Measurements from ENCODE around the gene SHQ1. TPM values are rescaled to one million over a fixed set of nuclear protein-coding genes. Genes with fewer than 3 reads are reported as not detected.

SHQ1 gene
- total RNA-seq, 1 donor from 2014 or later: 15.3 TPM

DNA sequence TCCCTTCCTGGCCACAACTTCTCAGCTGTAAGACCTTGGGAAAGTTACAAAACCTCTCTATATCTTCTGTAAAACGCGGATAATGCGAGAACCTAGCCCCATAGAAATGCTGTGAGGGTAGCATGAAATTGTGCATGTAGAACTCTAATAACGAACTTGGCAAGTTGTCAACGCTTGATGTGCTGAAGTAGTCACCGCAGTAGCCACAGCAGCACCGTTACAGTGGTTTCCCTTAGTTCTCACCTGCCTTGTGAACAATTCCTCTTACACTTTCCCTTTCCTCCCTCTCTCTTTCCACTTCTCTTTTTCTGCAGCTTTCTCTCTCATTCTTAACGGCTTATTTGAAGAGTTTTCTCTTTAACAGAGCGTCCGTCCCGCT, 447 bp upstream of the SHQ1 start:
- peak in 1 of 2 donors; percentile 41 for DNase-seq (ENCODE audit: low read depth in 2 of 2)

DNA sequence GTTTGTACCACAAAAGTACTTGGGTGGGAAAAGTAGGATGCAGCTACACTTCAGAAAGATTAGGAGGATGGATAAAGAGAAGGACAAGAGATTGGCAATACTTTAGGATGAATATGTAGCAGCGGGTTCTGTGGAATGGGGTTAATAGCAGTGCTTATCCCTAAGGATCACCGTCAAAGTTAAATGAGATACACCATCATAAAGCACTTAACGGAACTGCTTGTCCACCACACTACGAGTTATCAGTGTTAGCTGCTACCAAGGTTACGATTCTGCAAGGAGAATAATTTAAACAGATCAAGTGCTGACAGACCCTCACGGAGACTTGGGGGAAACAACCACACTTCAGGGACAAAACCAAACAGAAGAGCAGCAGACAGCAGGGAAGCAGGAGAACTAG, 963 bp downstream of the SHQ1 start:
- DNase-seq (ENCODE audit: low read depth in 2 of 2): peak in 1 of 2 donors; percentile 1

GRCh38 chr3:72846166-72846565, 2.1 kb downstream of the SHQ1 start:
- DNase-seq (ENCODE audit: low read depth in 2 of 2): no peak

GRCh38 chr3:72844436-72844993, 3.7 kb downstream of the SHQ1 start:
- peak in 1 of 2 donors; percentile 9 for DNase-seq (ENCODE audit: low read depth in 2 of 2)

GRCh38 chr3:72839057-72839456, 9.2 kb downstream of the SHQ1 start:
- no peak for DNase-seq (ENCODE audit: low read depth in 2 of 2)

DNA sequence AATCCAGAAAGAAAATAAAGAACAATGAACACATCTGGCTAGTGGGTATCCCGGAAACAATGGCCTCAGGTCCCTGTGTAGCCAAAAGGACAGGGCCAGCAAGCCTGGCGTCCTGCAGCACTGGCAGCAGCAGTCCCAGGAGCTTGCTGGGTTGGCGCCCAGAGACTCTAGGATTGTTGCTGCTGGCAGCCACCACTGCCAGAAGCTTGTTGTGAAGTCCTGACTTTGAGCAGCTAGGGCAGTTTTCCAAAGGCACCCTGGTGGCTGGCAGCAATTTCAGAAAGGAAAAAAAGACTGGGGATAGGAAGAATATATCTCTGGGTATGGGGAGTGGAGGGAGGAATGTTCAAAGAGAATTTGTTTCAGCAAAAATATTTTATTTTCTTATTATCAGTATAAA, 11.3 kb downstream of the SHQ1 start:
- DNase-seq (ENCODE audit: low read depth in 2 of 2): peak; percentile 13 to 28

DNA sequence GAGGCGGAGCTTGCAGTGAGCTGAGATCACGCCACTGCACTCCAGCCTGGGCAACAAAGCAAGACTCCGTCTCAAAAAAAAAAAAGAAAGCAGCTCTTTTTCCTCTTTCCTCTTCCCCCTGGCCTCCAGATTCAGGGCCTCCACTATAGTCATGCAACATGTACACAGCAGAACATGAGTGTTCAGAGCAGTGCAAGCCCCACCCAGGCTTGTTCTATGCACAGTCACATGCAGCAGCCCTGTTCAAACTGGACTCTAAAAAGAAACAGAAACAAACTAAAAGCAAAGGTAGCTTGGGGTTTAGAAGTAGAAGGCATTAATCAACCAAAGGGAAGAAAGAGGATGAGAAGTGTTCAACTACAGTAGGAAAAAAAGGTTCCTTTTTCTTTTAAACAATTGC, 11.8 kb downstream of the SHQ1 start:
- DNase-seq (ENCODE audit: low read depth in 2 of 2): no peak

GRCh38 chr3:72830452-72831223, 17.6 kb downstream of the SHQ1 start:
- DNase-seq (ENCODE audit: low read depth in 2 of 2): no peak

GRCh38 chr3:72829701-72830100, 18.5 kb downstream of the SHQ1 start:
- no peak for DNase-seq (ENCODE audit: low read depth in 2 of 2)

GRCh38 chr3:72821161-72821781, 27.0 kb downstream of the SHQ1 start:
- peak; percentile 93 to 98 for DNase-seq (ENCODE audit: low read depth in 2 of 2)

- DNase-seq (ENCODE audit: low read depth in 2 of 2): peak; percentile 97
Observed at GRCh38 chr3:72820415-72820814, 27.8 kb downstream of the SHQ1 start.

GRCh38 chr3:72818905-72819304, 29.3 kb downstream of the SHQ1 start:
- peak in 1 of 2 donors; percentile 13 for DNase-seq (ENCODE audit: low read depth in 2 of 2)

- DNase-seq (ENCODE audit: low read depth in 2 of 2): peak; percentile 29 to 43
Observed at GRCh38 chr3:72818092-72818773, 30.0 kb downstream of the SHQ1 start.

- no peak for DNase-seq (ENCODE audit: low read depth in 2 of 2)
Observed at GRCh38 chr3:72816862-72817355, 31.3 kb downstream of the SHQ1 start.

DNA sequence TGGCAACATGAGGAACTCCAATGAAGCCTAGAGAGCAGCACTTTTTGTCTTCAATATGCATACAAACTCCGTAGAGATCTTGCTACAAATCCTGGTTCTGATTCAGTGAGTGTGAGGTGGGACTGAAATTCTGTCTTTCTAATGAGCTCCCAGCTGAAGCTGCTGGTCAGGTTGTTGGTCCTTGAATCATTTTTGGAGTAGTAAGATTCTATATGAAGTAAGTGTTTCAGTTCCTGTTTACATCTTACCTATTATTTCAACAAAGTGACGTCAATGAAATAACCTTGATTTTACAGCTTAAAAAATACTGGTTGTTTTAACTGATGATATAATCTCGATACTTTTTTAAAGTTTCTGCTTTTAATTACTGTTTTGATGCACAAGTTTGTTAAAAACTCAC, 33.9 kb downstream of the SHQ1 start:
- DNase-seq (ENCODE audit: low read depth in 2 of 2): no peak

- DNase-seq (ENCODE audit: low read depth in 2 of 2): no peak
Observed at GRCh38 chr3:72812201-72812600, 36.0 kb downstream of the SHQ1 start.

GRCh38 chr3:72811571-72811970, 36.7 kb downstream of the SHQ1 start:
- no peak for DNase-seq (ENCODE audit: low read depth in 2 of 2)

DNA sequence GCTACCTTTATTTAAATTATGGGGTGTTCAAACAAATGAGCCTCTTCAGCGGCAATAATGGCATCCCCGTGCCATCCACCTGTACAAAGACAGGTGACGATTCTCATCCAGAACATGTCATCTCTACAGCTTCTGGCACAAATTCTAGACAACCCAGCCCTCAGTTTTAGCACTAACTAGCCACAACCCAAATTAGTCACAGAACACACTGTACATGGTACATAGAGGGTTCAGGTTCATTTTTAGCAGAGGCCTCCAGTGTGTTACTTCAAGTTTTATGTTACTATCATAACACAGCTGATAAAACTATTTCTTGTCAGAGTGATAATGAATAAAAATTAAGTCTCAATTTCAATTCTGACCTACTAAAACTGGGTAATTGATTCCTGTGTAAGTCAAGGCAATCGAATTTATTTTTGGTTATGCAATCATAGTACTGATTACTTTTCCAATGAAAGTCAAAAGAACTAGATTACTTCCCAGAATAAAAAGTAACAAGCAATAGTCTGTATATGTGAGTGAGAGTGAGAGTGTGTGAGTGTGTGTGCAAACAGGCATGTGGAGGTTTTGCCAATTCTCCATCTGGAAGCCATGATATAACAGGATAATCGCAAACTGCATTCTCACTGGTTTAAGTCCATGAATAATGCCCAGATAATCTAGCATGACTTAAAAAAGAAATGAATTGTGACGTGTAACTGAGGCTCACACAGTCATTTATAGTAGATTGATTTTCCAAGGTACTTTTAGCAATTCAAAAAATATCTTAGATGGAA, 37.4 kb downstream of the SHQ1 start:
- DNase-seq (ENCODE audit: low read depth in 2 of 2): no peak

DNA sequence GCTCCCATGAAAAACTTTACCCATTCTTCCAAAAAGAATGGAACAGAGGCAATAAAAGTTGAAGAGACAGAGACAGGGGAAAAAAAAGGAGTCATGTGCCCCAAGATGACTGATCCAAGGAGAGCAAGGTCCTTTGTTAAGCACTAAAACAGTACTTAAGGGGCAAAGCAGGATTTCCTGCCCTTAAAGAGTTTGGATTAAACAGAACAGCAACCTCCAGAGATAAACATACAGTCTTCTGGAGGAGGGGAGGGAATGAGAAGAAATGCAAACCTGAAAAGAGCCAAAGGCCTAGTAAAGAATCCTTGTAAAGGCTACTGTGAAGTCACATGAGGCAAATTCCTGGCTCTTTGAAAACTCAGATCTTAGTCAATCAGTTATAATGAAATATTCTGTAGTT, 38.2 kb downstream of the SHQ1 start:
- DNase-seq (ENCODE audit: low read depth in 2 of 2): peak in 1 of 2 donors; percentile 65

DNA sequence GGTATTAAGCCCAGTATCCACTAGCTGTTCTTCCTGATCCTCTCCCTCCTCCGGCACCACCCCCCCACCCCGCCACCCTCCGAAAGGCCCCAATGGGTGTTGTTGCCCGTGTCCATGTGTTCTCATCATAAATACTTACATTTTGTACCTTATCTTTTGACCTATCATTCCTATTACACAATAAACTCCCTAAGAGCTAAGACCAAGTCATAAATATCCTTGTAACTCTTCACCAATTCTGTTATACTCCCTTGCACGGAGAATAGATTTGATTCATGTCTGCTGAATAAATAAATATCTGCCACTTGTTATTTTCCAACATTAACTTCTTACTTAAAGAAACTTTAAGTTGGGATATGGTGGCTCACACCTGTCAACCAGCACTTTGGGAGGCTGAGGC, 43.9 kb downstream of the SHQ1 start:
- no peak for DNase-seq (ENCODE audit: low read depth in 2 of 2)

GRCh38 chr3:72803573-72803972, 44.7 kb downstream of the SHQ1 start:
- DNase-seq (ENCODE audit: low read depth in 2 of 2): no peak
